HG02870 (cell line): ENCODE results near the gene UPP1.

Experiments used
- ATAC-seq: cut with Tn5 transposase; IDR thresholded peaks from one replicate; pipeline ENCODE4 v1.9.1; 2021; ENCODE audit warnings: mild to moderate bottlenecking, moderate library complexity; ENCODE audit not compliant: unreplicated experiment

The UPP1 gene

GRCh38 chr7:48154792-48155413, 65.8 kb downstream of the UPP1 start:
- ATAC-seq, result peak; percentile 77
